ENCODE measurements around the gene COL23A1. TPM values are rescaled to one million over a fixed set of nuclear protein-coding genes. Genes with fewer than 3 reads are reported as not detected.

COL23A1 gene
- total and polyA plus RNA-seq, 4 donors: 0.76 to 4.4 (median 1.3) TPM

- no peaks in the 10 kb centered on the region for H3K9me3 ChIP-seq (ENCODE audit: control insufficient read depth in 4 of 4, insufficient read depth in 3 of 4, low read length in 3 of 4)
- H3K4me3 ChIP-seq: no peak overlapping the region
- no peaks in the 10 kb centered on the region for H3K27me3 ChIP-seq (ENCODE audit: control insufficient read depth in 3 of 3, insufficient read depth in 3 of 3, low read length in 2 of 3)
- no peak overlapping the region for H3K9ac ChIP-seq (ENCODE audit: insufficient read depth in 1 of 2, low read length in 2 of 2)
- 23 to 26% methylated on average over 12 of the region's 12 CpGs for WGBS, 2 donors
- DNase-seq (peak; percentile 78 to 83 (median 81)), ATAC-seq (ENCODE audit: insufficient read depth, low FRiP score) (no peak)
- peaks cover under 1 to 14% (median 6%) of the 10 kb centered on the region in 4 donors for H3K36me3 ChIP-seq (ENCODE audit: control insufficient read depth in 4 of 4, insufficient read depth in 4 of 4, low read length in 4 of 4)
- peak; percentile 36 for TF ChIP-seq CTCF (IDR thresholded peaks at IDR 0.05; ENCODE audit: control extremely low read depth, extremely low read depth)
- peaks cover 0 to 42% (median 20%) of the 10 kb centered on the region in 5 donors for H3K4me1 ChIP-seq (ENCODE audit: control insufficient read depth in 5 of 5, insufficient read depth in 5 of 5, low read length in 5 of 5)
- H3K27ac ChIP-seq (ENCODE audit: low read depth in 1 of 2, low read length in 1 of 2): no peak overlapping the region
Measured at GRCh38 chr5:178234750-178235587, 355.2 kb downstream of the COL23A1 start.

- no peaks in the 10 kb centered on the region for H3K27me3 ChIP-seq (ENCODE audit: control insufficient read depth in 3 of 3, insufficient read depth in 3 of 3, low read length in 2 of 3)
- H3K27ac ChIP-seq (ENCODE audit: low read depth in 1 of 2, low read length in 1 of 2): no peak overlapping the region
- TF ChIP-seq CTCF (IDR thresholded peaks at IDR 0.05; ENCODE audit: control extremely low read depth, extremely low read depth): no peak
- H3K9ac ChIP-seq (ENCODE audit: insufficient read depth in 1 of 2, low read length in 2 of 2): no peak overlapping the region
- no peak for DNase-seq
- no peaks in the 10 kb centered on the region for H3K9me3 ChIP-seq (ENCODE audit: control insufficient read depth in 4 of 4, insufficient read depth in 3 of 4, low read length in 3 of 4)
- no peak for ATAC-seq (ENCODE audit: insufficient read depth, low FRiP score)
- peaks cover 5 to 20% (median 13%) of the 10 kb centered on the region in 4 donors for H3K36me3 ChIP-seq (ENCODE audit: control insufficient read depth in 4 of 4, insufficient read depth in 4 of 4, low read length in 4 of 4)
- H3K4me1 ChIP-seq (ENCODE audit: control insufficient read depth in 5 of 5, insufficient read depth in 5 of 5, low read length in 5 of 5): peaks cover 0 to 42% (median 20%) of the 10 kb centered on the region in 5 donors
- 80 to 81% methylated on average over 7 of the region's 7 CpGs for WGBS, 2 donors
- H3K4me3 ChIP-seq: no peak overlapping the region
Measured at GRCh38 chr5:178234121-178234749, 356.0 kb downstream of the COL23A1 start.

- no peak for TF ChIP-seq CTCF (IDR thresholded peaks at IDR 0.05; ENCODE audit: control extremely low read depth, extremely low read depth)
- WGBS, 2 donors: 69 to 71% methylated on average over 11 of the region's 11 CpGs
- H3K4me1 ChIP-seq (ENCODE audit: control insufficient read depth in 5 of 5, insufficient read depth in 5 of 5, low read length in 5 of 5): peaks cover 0 to 35% (median 17%) of the 10 kb centered on the region in 5 donors
- H3K9me3 ChIP-seq (ENCODE audit: control insufficient read depth in 4 of 4, insufficient read depth in 3 of 4, low read length in 3 of 4): no peaks in the 10 kb centered on the region
- H3K27ac ChIP-seq (ENCODE audit: low read depth in 1 of 2, low read length in 1 of 2): peak overlapping the region; percentile 98
- DNase-seq (no peak), ATAC-seq (ENCODE audit: insufficient read depth, low FRiP score) (peak; percentile 2)
- H3K4me3 ChIP-seq: peak overlapping the region; percentile 88
- no peaks in the 10 kb centered on the region for H3K27me3 ChIP-seq (ENCODE audit: control insufficient read depth in 3 of 3, insufficient read depth in 3 of 3, low read length in 2 of 3)
- H3K9ac ChIP-seq (ENCODE audit: insufficient read depth in 1 of 2, low read length in 2 of 2): peak overlapping the region; percentile 47 to 75
- H3K36me3 ChIP-seq (ENCODE audit: control insufficient read depth in 4 of 4, insufficient read depth in 4 of 4, low read length in 4 of 4): peaks cover 5 to 30% (median 21%) of the 10 kb centered on the region in 4 donors
Measured at GRCh38 chr5:178232920-178233429, 357.2 kb downstream of the COL23A1 start.
